ENCODE measurements around the gene FECH.

DNA sequence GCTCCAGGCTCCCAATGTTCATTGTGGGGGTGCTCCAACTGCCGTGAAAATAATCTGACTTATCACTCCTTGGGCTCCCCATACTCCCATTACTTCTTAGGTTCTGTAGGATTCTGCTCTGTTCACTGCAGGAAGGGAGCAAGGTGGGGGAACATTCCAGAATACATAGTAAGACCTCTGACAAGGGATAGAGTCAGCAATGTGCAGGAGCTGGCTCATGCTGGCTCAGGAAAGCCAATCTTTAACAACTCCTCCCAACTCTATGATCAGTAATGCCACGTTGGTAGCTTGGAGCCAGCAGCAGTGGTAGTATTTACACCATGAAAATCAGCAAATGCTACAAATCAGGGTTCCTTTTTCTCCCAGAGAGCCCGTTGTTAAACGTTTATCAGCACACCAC, 44.4 kb downstream of the FECH start:
- TF ChIP-seq, protein P1, sequence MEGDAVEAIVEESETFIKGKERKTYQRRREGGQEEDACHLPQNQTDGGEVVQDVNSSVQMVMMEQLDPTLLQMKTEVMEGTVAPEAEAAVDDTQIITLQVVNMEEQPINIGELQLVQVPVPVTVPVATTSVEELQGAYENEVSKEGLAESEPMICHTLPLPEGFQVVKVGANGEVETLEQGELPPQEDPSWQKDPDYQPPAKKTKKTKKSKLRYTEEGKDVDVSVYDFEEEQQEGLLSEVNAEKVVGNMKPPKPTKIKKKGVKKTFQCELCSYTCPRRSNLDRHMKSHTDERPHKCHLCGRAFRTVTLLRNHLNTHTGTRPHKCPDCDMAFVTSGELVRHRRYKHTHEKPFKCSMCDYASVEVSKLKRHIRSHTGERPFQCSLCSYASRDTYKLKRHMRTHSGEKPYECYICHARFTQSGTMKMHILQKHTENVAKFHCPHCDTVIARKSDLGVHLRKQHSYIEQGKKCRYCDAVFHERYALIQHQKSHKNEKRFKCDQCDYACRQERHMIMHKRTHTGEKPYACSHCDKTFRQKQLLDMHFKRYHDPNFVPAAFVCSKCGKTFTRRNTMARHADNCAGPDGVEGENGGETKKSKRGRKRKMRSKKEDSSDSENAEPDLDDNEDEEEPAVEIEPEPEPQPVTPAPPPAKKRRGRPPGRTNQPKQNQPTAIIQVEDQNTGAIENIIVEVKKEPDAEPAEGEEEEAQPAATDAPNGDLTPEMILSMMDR (IDR thresholded peaks at IDR 0.05) = no peak
- TF ChIP-seq POLR2A (IDR thresholded peaks at IDR 0.05) (no peak), EP300 (IDR thresholded peaks at IDR 0.05) (no peak), POLR2AphosphoS5 (IDR thresholded peaks at IDR 0.05) (no peak)

All from stomach (tissue), 4 donors.